Vagina (tissue), 2 donors: Measurements from ENCODE around the gene TMEM178B. TPM values are rescaled to one million over a fixed set of nuclear protein-coding genes. Genes with fewer than 3 reads are reported as not detected.

Experiments used
- DNase-seq, 2 donors: peaks; one replicate each; pipeline ENCODE4 v3.0.0-alpha.2; 2017; ENCODE audit errors: extremely low spot score in 2 of 2
- H3K27ac ChIP-seq: fragments of 200-600 bp; sonication (generic); one replicate; pipeline ENCODE4 v1.5.1; 2019
- H3K27me3 ChIP-seq: fragments of 200-600 bp; sonication (generic); one replicate; pipeline ENCODE4 v1.5.1; 2019
- H3K36me3 ChIP-seq, 2 donors: fragments of 200-600 bp; sonication (generic); one replicate each; pipeline ENCODE4 v1.5.1; 2017 to 2019
- H3K4me1 ChIP-seq: fragments of 200-600 bp; sonication (generic); one replicate; pipeline ENCODE4 v1.5.1; 2019
- H3K4me3 ChIP-seq, 2 donors: fragments of 200-600 bp; sonication (generic); 1 replicate in 1 of 2; 2 replicates in 1 of 2; pipeline ENCODE4 v1.5.1; 2016 to 2019
- H3K9me3 ChIP-seq: fragments of 200-600 bp; sonication (generic); one replicate; pipeline ENCODE4 v1.5.1; 2019
- POLR2A ChIP-seq, 2 donors: fragments of 450-650 bp; IDR thresholded peaks; one replicate each; pipeline ENCODE4 v1.6.1; 2017; ENCODE audit warnings: antibody characterized with exemption in 2 of 2, mild to moderate bottlenecking in 2 of 2, moderate library complexity in 2 of 2
- POLR2AphosphoS5 ChIP-seq, 2 donors: sonication (generic); formaldehyde crosslinking; IDR thresholded peaks; one replicate each; pipeline ENCODE4 v1.9.0; 2017; ENCODE audit warnings: antibody characterized with exemption in 2 of 2, mild to moderate bottlenecking in 2 of 2, low read depth in 1 of 2; ENCODE audit not compliant: insufficient read depth in 1 of 2
- intact Hi-C: fragments of 100-400 bp; cut with DNase I; formaldehyde crosslinking; loops from one replicate; pipeline ENCODE4 v1.15.1; 2023
- total RNA-seq: library from RNA; depleted of rRNA; stranded (reverse); fragments of >200 nt; gene quantifications from one replicate; pipeline ENCODE4 v1.2.3, GENCODE V29; 2016
- TF ChIP-seq, protein P1 (sequence below), 3 experiments: fragments of 450-650 bp in 2 of 3; fragments of 200-600 bp in 1 of 3; sonication (generic) in 1 of 3; IDR thresholded peaks; one replicate each; pipeline ENCODE4 v1.5.1; 2017 to 2019; ENCODE audit warnings: antibody characterized with exemption in 3 of 3, mild to moderate bottlenecking in 2 of 3, moderate library complexity in 2 of 3

Gene TMEM178B
- total RNA-seq, 1 donor from 2014 or later = 1.2 TPM

DNA sequence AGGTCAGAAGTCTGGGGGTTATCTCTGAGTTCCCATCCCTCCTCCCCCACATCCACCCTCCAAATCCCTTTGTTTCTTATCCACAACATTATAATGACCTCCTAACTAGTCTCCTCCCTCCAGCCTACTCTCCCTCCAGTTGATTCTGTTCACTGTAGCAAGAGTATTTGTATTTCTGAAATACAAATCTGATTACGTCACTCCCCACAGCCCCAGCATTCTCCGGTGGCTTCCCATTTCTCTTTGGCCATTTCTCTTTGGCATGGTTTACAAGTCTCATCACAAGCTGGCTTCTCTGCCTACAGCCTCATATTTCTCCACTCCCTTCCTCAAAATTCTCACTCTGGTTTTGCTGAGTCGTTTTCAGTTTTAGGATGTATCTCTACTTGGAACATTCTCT is 34.5 kb upstream of the TMEM178B start:
- intact Hi-C loops = no loop called here
- H3K4me1 ChIP-seq = no peaks in the 10 kb centered on the region
- no peak for DNase-seq
- no peak overlapping the region for H3K4me3 ChIP-seq
- no peaks in the 10 kb centered on the region for H3K9me3 ChIP-seq
- H3K27ac ChIP-seq = no peak overlapping the region
- no peaks in the 10 kb centered on the region for H3K36me3 ChIP-seq
- TF ChIP-seq, protein P1, sequence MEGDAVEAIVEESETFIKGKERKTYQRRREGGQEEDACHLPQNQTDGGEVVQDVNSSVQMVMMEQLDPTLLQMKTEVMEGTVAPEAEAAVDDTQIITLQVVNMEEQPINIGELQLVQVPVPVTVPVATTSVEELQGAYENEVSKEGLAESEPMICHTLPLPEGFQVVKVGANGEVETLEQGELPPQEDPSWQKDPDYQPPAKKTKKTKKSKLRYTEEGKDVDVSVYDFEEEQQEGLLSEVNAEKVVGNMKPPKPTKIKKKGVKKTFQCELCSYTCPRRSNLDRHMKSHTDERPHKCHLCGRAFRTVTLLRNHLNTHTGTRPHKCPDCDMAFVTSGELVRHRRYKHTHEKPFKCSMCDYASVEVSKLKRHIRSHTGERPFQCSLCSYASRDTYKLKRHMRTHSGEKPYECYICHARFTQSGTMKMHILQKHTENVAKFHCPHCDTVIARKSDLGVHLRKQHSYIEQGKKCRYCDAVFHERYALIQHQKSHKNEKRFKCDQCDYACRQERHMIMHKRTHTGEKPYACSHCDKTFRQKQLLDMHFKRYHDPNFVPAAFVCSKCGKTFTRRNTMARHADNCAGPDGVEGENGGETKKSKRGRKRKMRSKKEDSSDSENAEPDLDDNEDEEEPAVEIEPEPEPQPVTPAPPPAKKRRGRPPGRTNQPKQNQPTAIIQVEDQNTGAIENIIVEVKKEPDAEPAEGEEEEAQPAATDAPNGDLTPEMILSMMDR (IDR thresholded peaks at IDR 0.05) = no peak
- TF ChIP-seq POLR2AphosphoS5 (IDR thresholded peaks at IDR 0.05; ENCODE audit: insufficient read depth in 1 of 2, low read depth in 1 of 2) (no peak), POLR2A (IDR thresholded peaks at IDR 0.05) (no peak)
- H3K27me3 ChIP-seq = no peaks in the 10 kb centered on the region

DNA sequence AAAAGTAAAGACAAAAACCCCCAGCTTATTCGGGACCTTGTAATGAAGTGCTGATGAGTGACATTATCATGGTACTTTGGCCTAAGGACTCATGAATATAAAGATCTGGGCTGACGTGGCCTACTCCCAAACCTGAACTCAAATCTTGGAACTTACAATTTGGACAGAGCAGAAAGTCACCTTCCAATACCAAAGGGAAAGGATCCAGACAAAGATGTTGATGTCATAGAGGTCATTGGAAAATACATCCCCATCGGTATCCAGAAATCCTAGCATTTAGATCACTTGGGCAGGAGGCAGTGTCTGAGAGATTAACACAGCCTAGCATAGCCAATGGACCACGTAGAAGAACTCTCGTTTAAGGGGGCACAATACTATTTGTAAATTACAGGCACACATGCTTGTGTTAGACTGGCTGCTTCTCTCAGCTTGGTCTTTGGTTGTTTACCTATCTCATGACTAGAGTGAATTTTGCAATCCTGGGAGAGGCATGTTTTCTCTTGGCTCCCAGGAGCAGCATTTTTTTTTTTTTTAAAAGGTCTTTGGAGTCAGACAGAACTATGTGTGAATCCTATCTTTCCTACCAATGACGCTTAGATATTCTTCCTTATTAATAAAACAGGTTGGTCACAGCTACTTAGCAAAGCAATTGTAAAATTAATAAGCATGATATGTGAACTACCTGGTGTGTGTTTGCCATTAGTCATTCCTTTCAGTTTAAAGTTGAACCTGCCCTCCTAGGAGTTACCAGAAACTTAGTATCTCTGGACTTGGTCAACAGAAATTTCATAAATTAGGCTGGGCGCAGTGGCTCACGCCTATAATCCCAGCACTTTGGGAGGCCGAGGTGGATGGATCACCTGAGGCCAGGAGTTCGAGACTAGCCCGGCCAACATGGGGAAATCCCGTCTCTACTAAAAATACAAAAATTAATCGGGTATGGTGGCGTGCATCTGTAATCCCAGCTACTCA is 31.4 kb upstream of the TMEM178B start:
- Histone ChIP-seq H3K27me3 (no peaks in the 10 kb centered on the region), H3K27ac (no peak overlapping the region), H3K4me3 (no peak overlapping the region), H3K36me3 (no peaks in the 10 kb centered on the region), H3K4me1 (no peaks in the 10 kb centered on the region), H3K9me3 (no peaks in the 10 kb centered on the region)
- DNase-seq = no peak
- intact Hi-C loops = no loop called here
- TF ChIP-seq POLR2AphosphoS5 (IDR thresholded peaks at IDR 0.05; ENCODE audit: insufficient read depth in 1 of 2, low read depth in 1 of 2) = no peak
- TF ChIP-seq, protein P1 (IDR thresholded peaks at IDR 0.05) = no peak
- TF ChIP-seq POLR2A (IDR thresholded peaks at IDR 0.05) = no peak

DNA sequence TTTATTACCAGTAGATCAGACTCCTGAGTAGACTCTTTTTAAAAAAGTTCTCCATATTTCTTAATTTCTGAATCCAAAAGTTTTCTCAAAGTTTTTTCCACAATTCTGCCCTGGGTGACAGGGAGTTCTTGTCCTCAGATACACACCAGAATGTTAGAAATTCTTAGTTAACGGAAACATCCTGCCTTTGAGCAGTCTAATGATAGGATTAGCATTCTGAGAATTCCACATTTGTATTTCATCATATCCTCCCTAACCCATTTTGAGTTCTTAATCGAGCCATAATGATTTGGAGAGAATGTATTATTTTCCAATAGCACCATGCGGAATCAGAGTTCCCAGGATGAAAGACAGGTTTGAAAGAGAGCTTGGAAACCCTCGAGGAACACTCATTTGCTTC is 30.2 kb upstream of the TMEM178B start:
- Histone ChIP-seq H3K27me3 (no peaks in the 10 kb centered on the region), H3K27ac (no peak overlapping the region), H3K4me3 (no peak overlapping the region), H3K9me3 (no peaks in the 10 kb centered on the region), H3K36me3 (no peaks in the 10 kb centered on the region), H3K4me1 (no peaks in the 10 kb centered on the region)
- no peak for DNase-seq
- no peak for TF ChIP-seq POLR2AphosphoS5 (IDR thresholded peaks at IDR 0.05; ENCODE audit: insufficient read depth in 1 of 2, low read depth in 1 of 2)
- no peak for TF ChIP-seq POLR2A (IDR thresholded peaks at IDR 0.05)
- TF ChIP-seq, protein P1 (IDR thresholded peaks at IDR 0.05) = no peak
- intact Hi-C loops = no loop called here

DNA sequence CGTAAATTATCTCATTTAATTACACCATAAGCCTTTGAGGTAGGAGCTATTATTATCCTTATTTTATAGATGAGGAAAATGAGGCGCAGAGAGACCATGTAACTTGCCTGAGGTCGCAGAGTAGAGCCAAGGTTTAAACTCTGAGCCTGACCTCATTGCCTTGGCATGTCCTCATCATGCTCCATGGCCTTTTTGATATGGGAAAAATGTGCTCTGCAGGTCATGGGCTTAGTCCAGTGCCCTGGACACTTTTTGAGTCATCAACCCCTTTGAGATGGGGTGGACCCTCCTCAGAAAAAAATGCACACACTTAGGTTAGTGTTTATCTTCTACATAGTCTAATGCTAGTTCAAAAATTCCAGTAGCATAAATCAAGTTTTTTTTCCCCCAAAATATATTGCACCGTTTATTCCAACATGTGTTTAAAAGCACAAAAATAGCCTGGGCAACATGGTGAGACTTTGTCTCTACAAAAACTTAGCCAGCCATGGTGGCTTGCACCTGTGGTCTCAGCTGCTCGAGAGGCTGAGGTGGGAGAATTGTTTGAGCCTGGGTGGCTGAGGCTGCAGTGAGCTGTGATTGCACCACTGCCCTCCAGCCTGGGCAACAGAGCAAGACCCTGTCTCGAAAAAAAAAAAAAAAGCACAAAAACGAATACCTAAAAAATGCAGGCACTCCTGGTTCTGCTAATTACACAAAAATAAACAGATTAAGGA is 28.6 kb upstream of the TMEM178B start:
- Histone ChIP-seq H3K4me1 (no peaks in the 10 kb centered on the region), H3K27ac (no peak overlapping the region), H3K36me3 (no peaks in the 10 kb centered on the region), H3K4me3 (no peak overlapping the region), H3K9me3 (no peaks in the 10 kb centered on the region), H3K27me3 (no peaks in the 10 kb centered on the region)
- TF ChIP-seq POLR2AphosphoS5 (IDR thresholded peaks at IDR 0.05; ENCODE audit: insufficient read depth in 1 of 2, low read depth in 1 of 2) (no peak), POLR2A (IDR thresholded peaks at IDR 0.05) (no peak)
- TF ChIP-seq, protein P1 (IDR thresholded peaks at IDR 0.05) = no peak
- DNase-seq = no peak
- intact Hi-C loops = no loop called here
